K562 (cell line): Measurements from ENCODE around the gene FAM151A. TPM values are rescaled to one million over a fixed set of nuclear protein-coding genes. Genes with fewer than 3 reads are reported as not detected.

Source experiments
- BCL6 ChIP-seq: fragments of 250-450 bp; sonication (Bioruptor Pico); IDR thresholded peaks from 2 replicates; pipeline ENCODE4 v1.4.0; 2020
- DMBX1 ChIP-seq: fragments of 250-450 bp; sonication (Bioruptor Pico); IDR thresholded peaks from 2 replicates; pipeline ENCODE4 v1.8.0; 2022; ENCODE audit warnings: inconsistent platforms, mild to moderate bottlenecking, moderate library complexity, borderline replicate concordance
- HOMEZ ChIP-seq: fragments of 250-450 bp; sonication (Bioruptor Pico); IDR thresholded peaks from 2 replicates; pipeline ENCODE4 v1.4.0; 2020; ENCODE audit warnings: mild to moderate bottlenecking, moderate library complexity
- KLF10 ChIP-seq: fragments of 250-450 bp; sonication (Bioruptor Pico); IDR thresholded peaks from 2 replicates; pipeline ENCODE4 v1.6.1; 2021; ENCODE audit warnings: matching md5 sums
- MAZ ChIP-seq, 2 experiments: fragments of 450-650 bp in 1 of 2; sonication (generic) in 1 of 2; formaldehyde crosslinking; IDR thresholded peaks in 1 of 2; conservative IDR thresholded peaks in 1 of 2; 2 replicates each; pipeline versions ENCODE4 v1.4.0 to v1.5.0; 2020; ENCODE audit warnings: mild to moderate bottlenecking in 1 of 2, missing genetic modification reagents in 1 of 2
- MYNN ChIP-seq, 2 experiments: sonication (generic); formaldehyde crosslinking in 1 of 2; IDR thresholded peaks; 2 replicates each; pipeline versions ENCODE4 v1.5.0 to v1.6.1; 2016 to 2020; ENCODE audit warnings: antibody characterized with exemption in 1 of 2, missing genetic modification reagents in 1 of 2
- NELFE ChIP-seq: IDR thresholded peaks from 2 replicates; pipeline ENCODE4 v1.6.1; 2011; ENCODE audit warnings: mild to moderate bottlenecking; ENCODE audit not compliant: insufficient read depth, insufficient read length
- NFIC ChIP-seq: fragments of 450-650 bp; IDR thresholded peaks from 2 replicates; pipeline ENCODE4 v1.6.1; 2017; ENCODE audit warnings: mild to moderate bottlenecking, inconsistent platforms
- NFRKB ChIP-seq: fragments of 450-650 bp; IDR thresholded peaks from 2 replicates; pipeline ENCODE4 v1.6.1; 2016; ENCODE audit warnings: low read depth
- NFYB ChIP-seq: IDR thresholded peaks from 2 replicates; pipeline ENCODE4 v1.6.1; 2011; ENCODE audit warnings: mild to moderate bottlenecking, moderate library complexity; ENCODE audit not compliant: insufficient read length; ENCODE audit errors: extremely low read depth
- NONO ChIP-seq, 2 experiments: fragments of 200-400 bp in 1 of 2; fragments of 450-650 bp in 1 of 2; formaldehyde crosslinking in 1 of 2; IDR thresholded peaks; 2 replicates each; pipeline ENCODE4 v1.6.1; 2017; ENCODE audit warnings: low read depth in 2 of 2, mild to moderate bottlenecking in 2 of 2, moderate library complexity in 2 of 2, low read length in 1 of 2
- NR4A1 ChIP-seq, 2 experiments: fragments of 250-450 bp in 1 of 2; fragments of 450-650 bp in 1 of 2; sonication (Bioruptor Pico) in 1 of 2; IDR thresholded peaks; 2 replicates each; pipeline versions ENCODE4 v1.4.0 to v1.6.1; 2016 to 2020; ENCODE audit warnings: mild to moderate bottlenecking in 2 of 2, missing compliant biosample characterization in 1 of 2, missing genetic modification characterization in 1 of 2, moderate library complexity in 1 of 2
- PHF21A ChIP-seq: fragments of 450-650 bp; IDR thresholded peaks from 2 replicates; pipeline ENCODE4 v1.6.1; 2017; ENCODE audit warnings: low read depth, borderline replicate concordance
- RBM14 ChIP-seq: fragments of 200-400 bp; formaldehyde crosslinking; IDR thresholded peaks from 2 replicates; pipeline ENCODE4 v1.6.1; 2018; ENCODE audit warnings: low read depth, mild to moderate bottlenecking, low read length, moderate library complexity, borderline replicate concordance; ENCODE audit not compliant: insufficient read depth
- SAFB ChIP-seq: fragments of 200-400 bp; formaldehyde crosslinking; IDR thresholded peaks from 2 replicates; pipeline ENCODE4 v1.6.1; 2017; ENCODE audit warnings: low read depth, low read length, borderline replicate concordance
- SMAD3 ChIP-seq: fragments of 450-650 bp; formaldehyde crosslinking; conservative IDR thresholded peaks from 2 replicates; pipeline ENCODE4 v1.4.0; 2020; ENCODE audit warnings: mild to moderate bottlenecking
- TARDBP ChIP-seq: fragments of 450-650 bp; IDR thresholded peaks from 2 replicates; pipeline ENCODE4 v1.6.1; 2016
- TEAD2 ChIP-seq: fragments of 450-650 bp; IDR thresholded peaks from 2 replicates; pipeline ENCODE4 v1.6.1; 2016; ENCODE audit warnings: missing genetic modification characterization, control low read depth, missing compliant biosample characterization
- TRIM24 ChIP-seq, 2 experiments: fragments of 450-650 bp; IDR thresholded peaks; 2 replicates each; pipeline ENCODE4 v1.6.1; 2016
- ZBTB33 ChIP-seq: sonication (generic); formaldehyde crosslinking; IDR thresholded peaks from 2 replicates; pipeline ENCODE4 v1.8.1; 2023; ENCODE audit warnings: mild to moderate bottlenecking, missing genetic modification reagents
- ZNF133 ChIP-seq: fragments of 250-450 bp; sonication (Bioruptor Pico); IDR thresholded peaks from 2 replicates; pipeline ENCODE4 v1.4.0; 2020; ENCODE audit warnings: mild to moderate bottlenecking
- ZNF232 ChIP-seq: sonication (generic); formaldehyde crosslinking; IDR thresholded peaks from 2 replicates; pipeline ENCODE4 v1.8.0; 2022; ENCODE audit warnings: mild to moderate bottlenecking, missing genetic modification reagents
- ZNF408 ChIP-seq: fragments of 250-450 bp; sonication (Bioruptor Pico); IDR thresholded peaks from 2 replicates; pipeline ENCODE4 v1.4.0; 2020; ENCODE audit warnings: low read depth, mild to moderate bottlenecking, moderate library complexity
- ZNF41 ChIP-seq: fragments of 250-450 bp; sonication (Bioruptor Pico); conservative IDR thresholded peaks from 2 replicates; pipeline ENCODE4 v1.4.0; 2020; ENCODE audit warnings: mild to moderate bottlenecking
- ZNF695 ChIP-seq: fragments of 450-650 bp; formaldehyde crosslinking; IDR thresholded peaks from 2 replicates; pipeline ENCODE4 v1.4.0; 2020; ENCODE audit warnings: mild to moderate bottlenecking, moderate library complexity
- ZNF785 ChIP-seq: fragments of 250-450 bp; sonication (Bioruptor Pico); IDR thresholded peaks from 2 replicates; pipeline ENCODE4 v1.4.0; 2020; ENCODE audit warnings: mild to moderate bottlenecking
- ZNF79 ChIP-seq: fragments of 250-450 bp; sonication (Bioruptor Pico); IDR thresholded peaks from 2 replicates; pipeline ENCODE4 v1.4.0; 2020; ENCODE audit warnings: low read depth, mild to moderate bottlenecking, moderate library complexity
- polyA plus RNA-seq, 8 experiments: library from polyadenylated mRNA; depleted of rRNA in 4 of 8; stranded (reverse) in 5 of 8; unstranded in 3 of 8; fragments of >200 nt; fragmentation: Nextera tagmentation in 2 of 8; fragmentation: Illumina TruSeq in 1 of 8; extraction: Ambion mirVana in 2 of 8; extraction: Trizol in 1 of 8; gene quantifications; 2 replicates each; pipeline versions ENCODE4 v1.2.1 to v1.2.3, GENCODE V29; 2011 to 2014; ENCODE audit warnings: inconsistent platforms in 1 of 8, missing spikeins in 1 of 8
- total RNA-seq, 7 experiments: library from RNA; depleted of rRNA in 6 of 7; stranded (reverse); fragments of >200 nt in 6 of 7; fragmentation: Illumina TruSeq in 2 of 7; extraction: Trizol in 2 of 7; gene quantifications; 2 replicates each; pipeline versions ENCODE4 v1.2.1 to v1.2.3, GENCODE V29; 2011 to 2021; ENCODE audit warnings: low replicate concordance in 1 of 7

Gene FAM151A
- total and polyA plus RNA-seq, 9 of the 15 experiments (the other 6 are each of a cell fraction or from before 2014, with no cell fraction given): not detected

- TF ChIP-seq ZNF695: no peak
- no peak; the same call in 1 of the 2 replicates for TF ChIP-seq SMAD3 (CRISPR knock-in tag)
- 0 out of 2 replicates have a peak, but pooled peaks have one; percentile 46 for TF ChIP-seq TEAD2 (tag)
- TF ChIP-seq ZNF785 (CRISPR knock-in tag): no peak
- no peak for TF ChIP-seq SAFB
- peak; percentile 78 for TF ChIP-seq ZBTB33
- TF ChIP-seq DMBX1 (CRISPR knock-in tag): no peak
- no peak for TF ChIP-seq PHF21A
- 0 out of 4 replicates have a peak, but pooled peaks of 1 of the 2 experiments have one; percentile 14 for TF ChIP-seq MAZ (CRISPR knock-in tag; conservative IDR thresholded peaks at IDR 0.05 in 1 of 2, IDR thresholded peaks at IDR 0.05 in 1 of 2)
- TF ChIP-seq NELFE: no peak
- no peak for TF ChIP-seq ZNF408
- no peak for TF ChIP-seq BCL6
- TF ChIP-seq MYNN (IDR thresholded peaks at IDR 0.05): no peak
- TF ChIP-seq MYNN (CRISPR knock-in tag; IDR thresholded peaks at IDR 0.05): no peak
- TF ChIP-seq KLF10 (CRISPR knock-in tag): no peak
- no peak for TF ChIP-seq ZNF232
- no peak for TF ChIP-seq TRIM24 (IDR thresholded peaks at IDR 0.05)
- no peak for TF ChIP-seq NFRKB
- TF ChIP-seq RBM14: no peak
- no peak for TF ChIP-seq NONO (IDR thresholded peaks at IDR 0.05; ENCODE audit: low read depth in 2 of 2, low read length in 1 of 2)
- TF ChIP-seq NR4A1 (CRISPR knock-in tag; IDR thresholded peaks at IDR 0.05): no peak
- 0 out of 2 replicates have a peak, but pooled peaks have one; percentile 50 for TF ChIP-seq NR4A1 (tag; IDR thresholded peaks at IDR 0.05)
- TF ChIP-seq ZNF133 (CRISPR knock-in tag): no peak
- no peak for TF ChIP-seq ZNF41 (CRISPR knock-in tag)
- TF ChIP-seq ZNF79 (CRISPR knock-in tag): 0 out of 2 replicates have a peak, but pooled peaks have one; percentile 7
- TF ChIP-seq TARDBP: no peak
- TF ChIP-seq HOMEZ: no peak
- no peak for TF ChIP-seq NFYB
- TF ChIP-seq NFIC: peak; percentile 76
Observed at GRCh38 chr1:54577612-54578011, 45.7 kb downstream of the FAM151A start (continued).
